ENCODE data around the gene TNFAIP3.

- TF ChIP-seq POLR2A (IDR thresholded peaks at IDR 0.05) (no peak), POLR2AphosphoS5 (IDR thresholded peaks at IDR 0.05) (no peak), CTCF (IDR thresholded peaks at IDR 0.05) (no peak)
Measured at GRCh38 chr6:137827411-137827940, 39.6 kb upstream of the TNFAIP3 start.

Data from stomach (tissue), 4 donors.